Measurements from ENCODE around the gene TCF15. TPM values are rescaled to one million over a fixed set of nuclear protein-coding genes. Genes with fewer than 3 reads are reported as not detected.

TCF15 gene
- total and polyA plus RNA-seq, 2 of the 4 experiments (the other 2 are of a cell fraction), result not detected

DNA sequence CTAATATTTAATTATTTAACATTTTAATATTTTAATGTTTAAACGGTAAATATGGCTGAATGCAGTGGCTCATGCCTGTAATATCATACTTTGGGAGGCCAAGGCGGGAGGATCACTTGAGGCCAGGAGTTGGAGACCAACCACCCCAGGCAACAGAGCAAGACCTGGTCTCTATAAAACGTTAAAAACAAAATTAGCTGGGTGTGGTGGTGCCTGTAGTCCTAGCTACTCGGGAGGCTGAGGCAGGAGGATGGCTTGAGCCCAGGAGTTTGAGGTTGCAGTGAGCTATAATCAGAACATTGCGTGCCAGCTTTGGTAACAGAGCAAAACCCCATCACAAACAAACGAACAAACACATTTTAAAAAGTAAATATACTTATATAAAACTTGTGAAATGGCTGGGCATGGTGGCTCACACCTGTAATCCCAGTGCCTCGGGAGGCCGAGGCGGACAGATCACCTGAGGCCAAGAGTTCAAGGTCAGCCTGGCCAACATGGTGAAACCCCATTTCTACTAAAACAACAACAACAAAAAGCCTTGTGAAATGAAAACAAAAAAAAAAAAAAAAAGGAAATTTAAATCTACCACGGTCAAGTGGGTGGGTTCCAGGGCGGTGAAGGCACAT lies 34.7 kb upstream of the TCF15 start:
- TF ChIP-seq MXI1 (IDR thresholded peaks at IDR 0.05; ENCODE audit: borderline replicate concordance, low read depth, low read length) (no peak), RAD21 (IDR thresholded peaks at IDR 0.05; ENCODE audit: low read length) (no peak), SMC3 (IDR thresholded peaks at IDR 0.05; ENCODE audit: low read depth, low read length) (no peak), CEBPB (IDR thresholded peaks at IDR 0.05; ENCODE audit: low read depth, low read length) (no peak), RFX5 (IDR thresholded peaks at IDR 0.05; ENCODE audit: low read depth, low read length) (no peak)
- TF ChIP-seq, protein P1, sequence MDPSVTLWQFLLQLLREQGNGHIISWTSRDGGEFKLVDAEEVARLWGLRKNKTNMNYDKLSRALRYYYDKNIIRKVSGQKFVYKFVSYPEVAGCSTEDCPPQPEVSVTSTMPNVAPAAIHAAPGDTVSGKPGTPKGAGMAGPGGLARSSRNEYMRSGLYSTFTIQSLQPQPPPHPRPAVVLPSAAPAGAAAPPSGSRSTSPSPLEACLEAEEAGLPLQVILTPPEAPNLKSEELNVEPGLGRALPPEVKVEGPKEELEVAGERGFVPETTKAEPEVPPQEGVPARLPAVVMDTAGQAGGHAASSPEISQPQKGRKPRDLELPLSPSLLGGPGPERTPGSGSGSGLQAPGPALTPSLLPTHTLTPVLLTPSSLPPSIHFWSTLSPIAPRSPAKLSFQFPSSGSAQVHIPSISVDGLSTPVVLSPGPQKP (IDR thresholded peaks at IDR 0.05; ENCODE audit: borderline replicate concordance, low read depth, low read length), result no peak
- 100% methylated on average over 1 of the region's 11 CpGs; no CpG with 5 or more reads in 1 of the 2 experiments for WGBS, 2 experiments (ENCODE audit: extremely low coverage in 2 of 2, insufficient read length in 1 of 2)
- no peaks in the 10 kb centered on the region for H3K9me3 ChIP-seq (ENCODE audit: control insufficient read depth, insufficient read depth, low read length)
- H2BK5ac ChIP-seq (ENCODE audit: low read depth, low read length, poor library complexity, severe bottlenecking), result no peak overlapping the region
- no peak overlapping the region for H2AK9ac ChIP-seq (replicated peaks; ENCODE audit: low read depth, low read length, poor library complexity)
- ChIA-PET CTCF (interaction anchor here (0.7 to 2.0 kb wide), 13 partner anchors 12 to 478 kb away, joined by 3 to 7 read pairs (median 4); partner anchors contain the start of genes CSNK2A1 and SCRT2), POLR2A (ENCODE audit: unreplicated experiment) (no interaction called here)
- in situ Hi-C loops (cut with MboI; ENCODE audit: low sequenced_read_pairs), result loop anchor here (5.0 kb wide), 1 partner anchor 83 kb away; no protein-coding TSS in a partner anchor
- BruUV-seq (replicated peaks), result no TSS peak
- no peak overlapping the region for H2AK5ac ChIP-seq (ENCODE audit: low read depth, low read length)
- H3K27me3 ChIP-seq (ENCODE audit: control insufficient read depth, insufficient read depth, low read length), result peaks cover 2% of the 10 kb centered on the region; the same call in 1 of the 2 replicates
- no peak overlapping the region for H4K8ac ChIP-seq (ENCODE audit: low read depth in 2 of 2, low read length in 2 of 2)
- no peak overlapping the region for H2AFZ ChIP-seq (replicated peaks; ENCODE audit: low read length, poor library complexity)
- no peak overlapping the region for H2BK120ac ChIP-seq (ENCODE audit: low read depth, low read length)
- intact Hi-C loops (cut with micrococcal nuclease), result loop anchor here (1.0 to 5.0 kb wide), 3 partner anchors 84 to 291 kb away; no protein-coding TSS in a partner anchor
- H3K9me1 ChIP-seq (ENCODE audit: insufficient read depth, low read length), result no peaks in the 10 kb centered on the region
- H3K4ac ChIP-seq (ENCODE audit: low read depth, low read length), result no peak overlapping the region
- no peak overlapping the region for H4K5ac ChIP-seq (ENCODE audit: low read depth, low read length)
- peaks cover 29% of the 10 kb centered on the region for H4K20me1 ChIP-seq (ENCODE audit: insufficient read depth, low read length)
- dilution Hi-C loops (cut with HindIII; ENCODE audit: low sequenced_read_pairs, unreplicated experiment), result no loop called here
- H3K9ac ChIP-seq (ENCODE audit: low read depth, low read length), result no peak overlapping the region
- H3K36me3 ChIP-seq (ENCODE audit: control insufficient read depth, insufficient read depth, low read length), result peaks cover 24% of the 10 kb centered on the region
- no peak overlapping the region for H2BK15ac ChIP-seq (ENCODE audit: low read depth, low read length)
- no peak overlapping the region for H3K27ac ChIP-seq (ENCODE audit: insufficient read depth, low read length)
- no peak overlapping the region for H3K4me2 ChIP-seq (ENCODE audit: low read depth, low read length)
- no peak for ATAC-seq (ENCODE audit: low read depth)
- H3K14ac ChIP-seq (replicated peaks; ENCODE audit: low read depth, low read length), result no peak overlapping the region
- no peak overlapping the region for H3K18ac ChIP-seq (ENCODE audit: low read depth, low read length)
- H3K4me3 ChIP-seq (ENCODE audit: insufficient read depth, low read depth, low read length), result no peak overlapping the region
- H3K56ac ChIP-seq (ENCODE audit: extremely low read depth, insufficient read depth, low read length), result no peak overlapping the region
- no peak for DNase-seq
- H4K91ac ChIP-seq (ENCODE audit: insufficient read depth, low read depth, low read length), result no peak overlapping the region
- no peak overlapping the region for H2BK20ac ChIP-seq (ENCODE audit: low read depth, low read length)
- no peaks in the 10 kb centered on the region for H3K4me1 ChIP-seq (ENCODE audit: control insufficient read depth, insufficient read depth, low read length)
- H3K23ac ChIP-seq (ENCODE audit: low read depth, low read length), result no peak overlapping the region
- peaks cover 23 to 27% of the 10 kb centered on the region in 2 experiments; a peak in 3 of 4 replicates for H3K79me1 ChIP-seq (ENCODE audit: low read depth in 1 of 2, low read length in 2 of 2)

Data from IMR-90 (cell line).